Cardiac atrium fibroblast (primary cell): ENCODE data around the gene LBHD2. TPM values are rescaled to one million over a fixed set of nuclear protein-coding genes. Genes with fewer than 3 reads are reported as not detected.

Source experiments
- total RNA-seq: library from RNA; depleted of rRNA; stranded (reverse); fragments of >200 nt; gene quantifications from 2 replicates; pipeline ENCODE4 v1.2.3, GENCODE V29; 2015

Gene LBHD2
- not detected in 2 replicates for total RNA-seq

DNA sequence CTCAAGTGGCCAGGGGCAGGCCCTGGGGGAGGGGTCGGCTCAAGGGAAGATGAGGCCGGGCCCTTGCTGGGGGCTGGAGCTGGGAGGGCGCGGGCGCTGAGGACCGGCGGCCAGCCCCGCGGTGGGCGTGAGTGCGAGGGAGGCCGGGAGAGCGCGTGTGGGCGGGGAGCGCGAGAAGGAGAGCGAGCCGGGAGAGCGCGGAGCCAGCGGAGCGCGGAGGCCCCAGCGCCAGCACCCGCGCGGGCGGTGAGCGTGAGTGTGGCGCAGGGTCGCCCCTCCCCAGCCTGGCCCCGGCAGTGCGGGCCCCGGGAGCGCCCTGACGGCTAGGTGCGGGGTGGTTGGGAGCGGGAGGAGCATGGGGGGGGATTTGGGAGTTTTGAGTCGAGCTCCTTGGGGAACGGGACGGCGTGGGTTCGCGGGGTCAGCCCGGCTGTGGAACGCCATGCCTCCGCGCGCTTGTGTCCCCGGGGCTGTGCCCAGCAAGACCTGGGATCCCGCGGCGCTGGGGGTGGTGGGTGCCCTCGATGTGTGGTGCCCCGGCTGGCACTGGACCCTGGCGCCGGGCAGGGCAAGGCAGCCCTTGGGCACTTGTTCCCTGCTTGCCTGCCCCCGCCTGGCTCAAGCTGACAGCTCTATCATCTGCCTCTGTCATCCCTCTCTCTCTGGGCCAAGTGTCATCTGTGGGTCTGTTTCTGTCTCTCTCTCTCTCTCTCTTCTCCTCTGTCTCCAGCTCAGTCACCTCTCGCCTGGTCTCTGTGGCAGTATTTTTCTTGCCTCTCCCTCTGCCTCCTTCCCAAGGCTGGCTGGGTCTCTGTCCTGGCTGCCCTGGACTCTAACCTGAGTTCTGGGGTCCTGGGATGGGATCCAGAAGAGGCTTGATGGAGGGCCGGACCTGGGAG lies at the start of gene LBHD2:
LBHD2 (plus strand) TSS at position 190 of the 899 bp plus-strand sequence. CDS start 1,803 bp downstream, outside the sequence.

DNA sequence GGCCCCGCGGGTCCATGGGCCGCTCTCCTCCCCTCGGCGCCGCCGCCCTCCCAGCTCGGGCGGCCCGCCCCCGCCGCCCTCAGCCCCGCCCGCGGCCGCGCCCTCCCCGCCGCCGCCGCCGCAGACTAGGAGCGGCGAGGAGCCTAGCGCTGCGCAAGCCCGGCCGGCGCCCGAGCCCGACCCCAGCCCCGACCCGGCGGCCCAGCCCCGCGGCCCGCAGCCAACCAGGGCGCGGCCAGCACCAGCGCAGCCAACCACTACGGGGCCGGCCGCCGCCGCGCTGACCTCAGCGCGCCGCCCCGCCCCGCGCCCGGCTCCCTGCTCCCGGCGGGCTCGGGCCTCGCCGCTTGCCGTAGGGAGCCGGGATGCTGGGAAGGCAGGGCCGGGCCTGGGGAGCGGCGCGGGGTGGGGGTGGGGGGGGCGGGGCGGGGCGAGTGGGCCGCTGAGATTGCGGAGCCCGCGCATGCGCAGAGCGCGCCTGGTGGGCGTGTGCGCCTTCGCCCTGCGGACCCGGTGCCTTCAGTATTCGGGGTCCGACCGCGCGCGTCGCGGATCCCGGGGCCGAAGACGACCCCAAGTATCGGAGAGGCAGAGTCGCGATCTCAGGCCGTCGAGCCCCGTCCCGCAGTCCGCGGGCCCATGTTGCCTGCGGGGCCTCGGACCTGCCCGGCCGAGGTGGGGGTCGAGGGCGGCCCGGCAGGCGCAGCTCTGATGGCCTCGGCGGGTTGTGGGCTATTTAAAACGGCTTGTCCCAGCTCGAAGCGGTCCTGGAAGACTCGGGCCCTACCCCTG lies 26.4 kb upstream of the LBHD2 start, which contains the start of gene CDC42BPB:
CDC42BPB (minus strand) TSS at position 178 of the 792 bp plus-strand sequence. CDS start 376 bp downstream, outside the sequence.

DNA sequence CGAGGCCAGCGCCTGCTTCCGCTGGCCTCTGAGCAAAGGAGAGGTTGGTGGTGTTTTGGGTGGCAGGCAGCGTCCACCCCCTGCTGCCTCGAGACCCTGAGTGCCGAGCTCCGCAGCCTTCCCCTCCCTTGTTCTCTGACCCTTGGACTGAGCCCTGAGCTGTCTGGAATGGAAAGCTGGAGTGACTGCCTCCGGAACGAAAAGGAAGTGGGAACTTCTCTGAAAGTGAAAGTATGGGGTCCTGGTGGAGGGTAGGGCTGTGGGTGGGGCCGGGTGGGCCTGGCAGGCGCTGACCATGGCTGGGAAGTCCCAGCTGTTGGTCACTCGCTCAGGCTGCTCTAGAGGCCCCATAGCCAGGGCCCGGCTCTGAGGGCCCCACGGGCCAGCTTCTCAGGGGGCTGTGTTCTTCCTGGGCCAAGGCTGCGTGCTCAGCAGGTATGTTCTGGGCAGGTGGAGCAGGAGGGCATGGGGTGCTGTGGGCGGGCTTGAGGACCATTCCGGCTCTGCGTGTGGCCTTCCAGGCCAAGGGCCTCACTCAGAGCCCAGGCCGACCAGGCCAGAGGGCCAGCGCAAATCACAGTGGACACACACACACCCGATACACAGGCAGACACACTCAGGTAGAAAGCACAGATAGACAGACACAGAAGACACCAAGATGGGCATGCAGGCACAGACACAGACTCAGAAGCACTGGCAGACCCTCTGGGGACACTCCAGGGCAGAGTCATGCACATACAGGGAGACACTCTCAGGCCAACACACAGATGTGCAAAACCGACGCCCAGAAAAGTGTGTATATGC lies 10.6 kb downstream of the LBHD2 start, which contains the start of gene EXOC3L4:
EXOC3L4 (plus strand) TSS at position 320 of the 804 bp plus-strand sequence. CDS start 5,495 bp downstream, outside the sequence.

DNA sequence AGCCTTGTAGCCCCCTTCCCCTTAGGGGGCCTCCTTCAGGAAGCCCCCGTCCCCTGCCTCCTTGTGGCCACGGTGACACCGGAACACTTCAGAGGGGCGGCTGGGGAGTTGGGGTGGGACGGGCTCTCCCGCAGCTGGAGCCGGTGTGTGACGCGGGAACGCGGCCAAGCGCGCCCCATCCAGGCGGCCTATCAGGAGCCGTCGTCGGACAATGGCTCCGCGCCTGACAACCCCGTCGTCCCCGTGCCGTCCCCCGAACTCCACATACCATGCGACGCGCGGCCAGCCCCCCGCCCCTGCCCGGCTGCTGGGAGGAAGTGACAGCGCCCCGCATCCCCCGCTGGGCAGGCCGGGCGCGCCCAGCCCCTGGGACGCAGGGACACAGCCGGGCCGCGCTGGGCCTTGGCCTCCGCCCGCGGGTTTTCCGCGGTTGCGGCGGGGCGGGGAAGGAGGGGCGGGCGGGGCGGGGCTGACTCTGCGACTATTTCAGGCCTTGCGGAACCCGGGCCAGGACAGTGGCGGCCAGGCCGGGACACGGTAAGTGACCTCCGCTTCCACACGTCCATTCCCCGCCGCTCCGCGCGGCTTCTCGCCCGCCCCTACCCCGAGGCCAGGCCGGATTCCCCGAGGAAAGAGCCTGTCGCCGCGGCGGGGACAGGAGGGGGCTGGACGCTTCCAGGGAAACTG lies 39.1 kb downstream of the LBHD2 start, which contains the start of gene TNFAIP2:
TNFAIP2 (plus strand) TSS at position 515 of the 687 bp plus-strand sequence. CDS start 2,997 bp downstream, outside the sequence.

Other genes with a start within 250 kb of the LBHD2 start
- 0.81 and 0.90 TPM in 2 replicates for gene AMN, start 161.5 kb upstream of the LBHD2 start, total RNA-seq
- 74.2 and 75.8 TPM in 2 replicates for gene CDC42BPB, start 26.7 kb upstream of the LBHD2 start, total RNA-seq
- gene EXOC3L4, start 10.5 kb downstream of the LBHD2 start, total RNA-seq: 1.6 TPM in 1 of 2 replicates, not detected in the other
- 95.1 and 113 TPM in 2 replicates for gene TNFAIP2, start 39.3 kb downstream of the LBHD2 start, total RNA-seq